22Rv1 (cell line): ENCODE results near the gene BLID.

Experiments used
- H3K27ac ChIP-seq: fragments of 450-650 bp; 2 replicates; pipeline ENCODE4 v1.5.1; 2017
- ZFX ChIP-seq: fragments of 450-650 bp; IDR thresholded peaks from 2 replicates; pipeline ENCODE4 v1.6.1; 2017; ENCODE audit warnings: antibody characterized with exemption, borderline replicate concordance
- TF ChIP-seq, protein P1 (sequence below): fragments of 450-650 bp; IDR thresholded peaks from 2 replicates; pipeline ENCODE4 v1.5.1; 2017; ENCODE audit warnings: mild to moderate bottlenecking

Gene BLID

GRCh38 chr11:122150216-122151124, 34.5 kb upstream of the BLID start:
- TF ChIP-seq, protein P1, sequence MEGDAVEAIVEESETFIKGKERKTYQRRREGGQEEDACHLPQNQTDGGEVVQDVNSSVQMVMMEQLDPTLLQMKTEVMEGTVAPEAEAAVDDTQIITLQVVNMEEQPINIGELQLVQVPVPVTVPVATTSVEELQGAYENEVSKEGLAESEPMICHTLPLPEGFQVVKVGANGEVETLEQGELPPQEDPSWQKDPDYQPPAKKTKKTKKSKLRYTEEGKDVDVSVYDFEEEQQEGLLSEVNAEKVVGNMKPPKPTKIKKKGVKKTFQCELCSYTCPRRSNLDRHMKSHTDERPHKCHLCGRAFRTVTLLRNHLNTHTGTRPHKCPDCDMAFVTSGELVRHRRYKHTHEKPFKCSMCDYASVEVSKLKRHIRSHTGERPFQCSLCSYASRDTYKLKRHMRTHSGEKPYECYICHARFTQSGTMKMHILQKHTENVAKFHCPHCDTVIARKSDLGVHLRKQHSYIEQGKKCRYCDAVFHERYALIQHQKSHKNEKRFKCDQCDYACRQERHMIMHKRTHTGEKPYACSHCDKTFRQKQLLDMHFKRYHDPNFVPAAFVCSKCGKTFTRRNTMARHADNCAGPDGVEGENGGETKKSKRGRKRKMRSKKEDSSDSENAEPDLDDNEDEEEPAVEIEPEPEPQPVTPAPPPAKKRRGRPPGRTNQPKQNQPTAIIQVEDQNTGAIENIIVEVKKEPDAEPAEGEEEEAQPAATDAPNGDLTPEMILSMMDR, result no peak
- TF ChIP-seq ZFX, result no peak
- H3K27ac ChIP-seq, result no peak overlapping the region

DNA sequence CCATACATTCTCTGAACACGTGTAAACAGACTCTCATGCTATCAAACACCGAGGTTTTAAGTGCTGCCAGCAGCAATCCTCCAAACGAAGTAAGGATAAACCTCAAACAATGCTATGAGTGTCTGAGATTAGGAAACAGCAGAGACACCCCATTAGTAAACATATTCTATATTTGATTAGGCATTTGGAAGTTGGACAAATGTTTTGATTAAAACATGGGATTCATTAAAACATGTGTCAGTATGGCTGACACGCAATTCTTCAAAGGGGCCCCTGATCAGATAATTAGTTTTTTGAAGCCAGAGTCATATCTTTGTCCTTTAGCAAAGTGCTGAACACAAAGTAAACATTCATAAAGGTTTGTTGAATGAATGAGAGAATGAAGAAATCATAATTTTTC, 33.2 kb upstream of the BLID start:
- TF ChIP-seq, protein P1, result no peak
- TF ChIP-seq ZFX, result no peak
- no peak overlapping the region for H3K27ac ChIP-seq

DNA sequence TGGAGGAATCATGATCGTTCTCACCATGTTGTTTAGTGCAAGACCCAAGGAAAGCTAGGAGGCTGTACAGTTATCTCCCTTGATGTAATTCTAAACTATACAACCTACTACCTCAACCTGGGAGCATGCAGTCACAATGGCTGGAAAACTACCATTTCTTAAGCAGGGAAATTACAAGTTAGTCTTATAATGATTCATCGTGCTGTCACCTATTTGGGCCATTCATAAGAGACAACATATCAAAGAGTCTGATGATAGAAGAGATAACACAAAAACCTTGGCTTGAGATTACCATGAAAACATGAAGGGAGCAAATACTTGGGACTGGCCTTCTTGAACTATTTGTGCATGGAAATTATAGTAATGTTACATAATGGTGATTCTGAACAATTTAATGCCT, 30.5 kb upstream of the BLID start:
- H3K27ac ChIP-seq, result no peak overlapping the region
- no peak for TF ChIP-seq ZFX
- TF ChIP-seq, protein P1, result no peak

- H3K27ac ChIP-seq, result no peak overlapping the region
- TF ChIP-seq, protein P1, result no peak
- TF ChIP-seq ZFX, result no peak
Observed at GRCh38 chr11:122145715-122146274, 29.8 kb upstream of the BLID start.

GRCh38 chr11:122144752-122145151, 28.7 kb upstream of the BLID start:
- H3K27ac ChIP-seq, result no peak overlapping the region
- TF ChIP-seq, protein P1, result no peak
- no peak for TF ChIP-seq ZFX

DNA sequence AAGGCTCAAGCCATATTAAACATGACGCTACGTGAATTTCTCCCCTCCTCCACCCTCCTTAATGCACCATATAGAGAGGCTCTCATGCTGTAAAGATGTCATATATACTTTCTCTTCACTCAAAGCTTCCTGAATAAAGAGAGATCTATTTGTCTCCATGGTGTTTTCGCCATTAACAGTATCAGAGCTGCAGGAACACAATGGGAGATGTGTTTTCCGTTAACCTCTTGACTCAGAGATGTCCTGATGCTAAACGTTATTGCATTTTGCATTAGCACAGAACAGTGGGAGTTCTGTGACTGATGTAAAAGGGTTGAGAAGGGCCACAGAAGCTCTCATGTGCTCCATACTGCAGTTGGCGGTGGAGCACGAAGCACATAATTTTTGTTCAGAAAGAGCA, 25.7 kb upstream of the BLID start:
- TF ChIP-seq, protein P1, result no peak
- no peak for TF ChIP-seq ZFX
- no peak overlapping the region for H3K27ac ChIP-seq

GRCh38 chr11:122140500-122140899, 24.5 kb upstream of the BLID start:
- no peak overlapping the region for H3K27ac ChIP-seq
- TF ChIP-seq, protein P1, result no peak
- TF ChIP-seq ZFX, result no peak
